ENCODE measurements around the gene NPFF. TPM values are rescaled to one million over a fixed set of nuclear protein-coding genes. Genes with fewer than 3 reads are reported as not detected.

NPFF gene
- total and polyA plus RNA-seq, 2 of the 13 experiments (the other 11 are each of a cell fraction or from before 2014, with no cell fraction given): not detected

DNA sequence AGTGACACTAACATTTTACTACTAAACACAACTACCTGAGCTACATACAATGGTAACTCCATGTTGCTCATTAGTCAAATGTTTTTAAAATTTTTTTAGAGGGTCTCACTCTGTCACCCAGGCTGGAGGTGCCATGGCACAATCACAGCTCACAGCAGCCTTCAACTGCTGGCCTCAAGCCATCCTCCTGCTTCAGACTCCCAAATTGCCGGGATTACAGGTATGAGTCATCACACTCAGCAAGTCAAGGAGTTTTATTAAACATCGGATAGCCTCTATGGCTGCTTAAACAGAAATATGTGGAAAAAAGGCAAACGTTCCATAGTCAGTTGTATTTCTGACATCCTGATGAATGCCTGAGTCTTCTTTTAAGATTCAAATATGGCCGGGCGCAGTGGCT, 11.1 kb upstream of the NPFF start (continued):
- TF ChIP-seq ZNF800 (CRISPR knock-in tag; IDR thresholded peaks at IDR 0.05) (no peak), ZNF780A (CRISPR knock-in tag; IDR thresholded peaks at IDR 0.05) (no peak)

DNA sequence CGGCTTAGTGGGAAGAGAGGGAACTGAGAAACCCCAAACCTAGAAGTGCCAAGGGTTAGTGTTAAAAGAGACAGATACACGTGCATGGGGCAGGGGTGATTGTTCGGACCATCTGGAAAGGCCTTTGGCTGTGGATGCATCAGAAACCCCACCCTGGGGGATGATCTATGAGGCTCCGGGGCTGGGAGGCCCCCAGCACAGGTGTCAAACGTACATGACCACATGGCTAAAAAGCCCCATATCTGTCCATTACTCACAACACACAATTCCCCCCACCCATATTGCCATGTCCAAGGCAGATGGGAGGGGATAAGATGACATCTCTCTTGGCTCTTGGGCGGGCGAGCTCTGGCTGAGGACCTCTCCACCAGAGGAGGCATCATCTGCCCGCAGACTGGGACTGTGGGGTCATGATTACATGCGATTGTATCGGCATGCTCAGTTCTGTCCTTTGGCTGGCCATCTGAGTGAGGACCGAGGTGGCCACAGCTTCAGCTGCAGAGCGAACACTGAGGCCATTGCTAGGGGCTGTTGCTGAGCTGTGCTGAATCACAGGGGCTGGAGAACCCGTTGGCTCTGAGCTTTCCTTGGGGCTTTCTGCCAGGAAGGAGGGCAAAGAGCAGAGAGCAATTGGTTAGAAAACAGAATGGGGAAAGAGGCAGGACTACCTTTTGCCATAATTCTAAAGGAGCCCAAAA, 9.6 kb upstream of the NPFF start:
- Histone ChIP-seq H3K4me1 (ENCODE audit: insufficient read depth, low read length) (no peaks in the 10 kb centered on the region), H3K27ac (ENCODE audit: extremely low read length, insufficient read depth, low read length) (no peak overlapping the region), H3K9ac (ENCODE audit: insufficient read depth, low read depth, low read length) (no peak overlapping the region), H2AFZ (ENCODE audit: low read length) (no peak overlapping the region), H4K20me1 (ENCODE audit: insufficient read depth, low read length) (no peaks in the 10 kb centered on the region), H3K27me3 (ENCODE audit: control insufficient read depth in 1 of 2, insufficient read depth in 2 of 2, low read length in 2 of 2) (no peaks in the 10 kb centered on the region), H3K79me2 (ENCODE audit: insufficient read depth, low read length) (no peaks in the 10 kb centered on the region), H3K9me3 (ENCODE audit: low read length) (no peaks in the 10 kb centered on the region), H3K4me3 (replicated peaks in 1 of 3; ENCODE audit: insufficient read depth in 1 of 3, low read depth in 2 of 3, low read length in 3 of 3) (no peak overlapping the region), H3K36me3 (replicated peaks in 1 of 2; ENCODE audit: control insufficient read depth in 1 of 2, insufficient read depth in 2 of 2, low read length in 2 of 2) (peaks cover 20 to 75% of the 10 kb centered on the region in 2 experiments), H3K4me2 (ENCODE audit: low read depth, low read length) (no peak overlapping the region)
- FAIRE-seq: no peak
- no TSS peak for BruUV-seq (replicated peaks)
- TF ChIP-seq, protein P1, sequence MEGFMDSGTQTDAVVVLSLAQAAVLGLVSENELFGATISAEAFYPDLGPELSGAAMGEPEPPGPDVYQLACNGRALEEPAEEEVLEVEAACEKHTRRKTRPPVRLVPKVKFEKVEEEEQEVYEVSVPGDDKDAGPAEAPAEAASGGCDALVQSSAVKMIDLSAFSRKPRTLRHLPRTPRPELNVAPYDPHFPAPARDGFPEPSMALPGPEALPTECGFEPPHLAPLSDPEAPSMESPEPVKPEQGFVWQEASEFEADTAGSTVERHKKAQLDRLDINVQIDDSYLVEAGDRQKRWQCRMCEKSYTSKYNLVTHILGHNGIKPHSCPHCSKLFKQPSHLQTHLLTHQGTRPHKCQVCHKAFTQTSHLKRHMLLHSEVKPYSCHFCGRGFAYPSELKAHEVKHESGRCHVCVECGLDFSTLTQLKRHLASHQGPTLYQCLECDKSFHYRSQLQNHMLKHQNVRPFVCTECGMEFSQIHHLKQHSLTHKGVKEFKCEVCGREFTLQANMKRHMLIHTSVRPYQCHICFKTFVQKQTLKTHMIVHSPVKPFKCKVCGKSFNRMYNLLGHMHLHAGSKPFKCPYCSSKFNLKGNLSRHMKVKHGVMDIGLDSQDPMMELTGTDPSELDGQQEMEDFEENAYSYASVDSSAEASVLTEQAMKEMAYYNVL (CRISPR knock-in tag; IDR thresholded peaks at IDR 0.05; ENCODE audit: borderline replicate concordance): no peak
- peak; percentile 63 for TF ChIP-seq MNT (IDR thresholded peaks at IDR 0.05)
- CTCF ChIA-PET (ENCODE audit: low intra/inter-chr PET ratio, low total read pairs): no interaction called here
- intact Hi-C loops (cut with micrococcal nuclease; ENCODE audit: unreplicated experiment): no loop called here
- ATAC-seq: no peak
- POLR2A ChIA-PET: interaction anchor here (1.9 kb wide), 1 partner anchor 16 kb away, joined by 6 read pairs; the partner anchor contains the start of gene TARBP2
- DNase-seq (ENCODE audit: low spot score): no peak
- WGBS (ENCODE audit: low lambda C conversion rate): 93% methylated on average over 13 of the region's 13 CpGs
- in situ Hi-C loops (cut with HindIII; ENCODE audit: extremely low pct_ligation_motif_present, low pct_unique_long_range_greater_than_20kb): no loop called here
